Stimulated activated CD4-positive, alpha-beta T cell treated with anti-CD3 and anti-CD28 coated beads, Interleukin-2, amount 100 ng/mL, for 4 hours (primary cell): ENCODE data around the gene PSEN1.
"Not testable (repeated sequence)": the region's sequence is repeated elsewhere in the genome, so short reads cannot be mapped to it uniquely, and the experiment has no call there.

Source experiments
- DNase-seq: peaks from one replicate; pipeline ENCODE4 v3.0.0-alpha.2; 2020; ENCODE audit warnings: low read depth

The PSEN1 gene

GRCh38 chr14:73167727-73168126, 31.4 kb downstream of the PSEN1 start:
- no peak for DNase-seq

- DNase-seq, result no peak
These were observed 32.0 kb downstream of the PSEN1 start for GRCh38 chr14:73168274-73168673.

- DNase-seq, result no peak
These were observed 32.4 kb downstream of the PSEN1 start for GRCh38 chr14:73168691-73169090.

GRCh38 chr14:73169855-73170254, 33.5 kb downstream of the PSEN1 start:
- not testable (repeated sequence) for DNase-seq

- no peak for DNase-seq
These were observed 34.4 kb downstream of the PSEN1 start for GRCh38 chr14:73170686-73171085.

- no peak for DNase-seq
These were observed 36.2 kb downstream of the PSEN1 start for GRCh38 chr14:73172500-73172899.

GRCh38 chr14:73173092-73173735, 36.9 kb downstream of the PSEN1 start:
- no peak for DNase-seq

GRCh38 chr14:73176685-73177084, 40.4 kb downstream of the PSEN1 start:
- DNase-seq, result no peak

- no peak for DNase-seq
These were observed 44.1 kb downstream of the PSEN1 start for GRCh38 chr14:73180385-73180805.

- DNase-seq, result not testable (repeated sequence)
These were observed 44.7 kb downstream of the PSEN1 start for GRCh38 chr14:73180969-73181368.

- DNase-seq, result no peak
These were observed 52.2 kb downstream of the PSEN1 start for GRCh38 chr14:73188501-73188911.

- no peak for DNase-seq
These were observed 53.3 kb downstream of the PSEN1 start for GRCh38 chr14:73189651-73190050.

- DNase-seq, result no peak
These were observed 55.1 kb downstream of the PSEN1 start for GRCh38 chr14:73191441-73191840.

- DNase-seq, result not testable (repeated sequence)
These were observed 58.0 kb downstream of the PSEN1 start for GRCh38 chr14:73194306-73194705.

GRCh38 chr14:73198253-73198652, 61.9 kb downstream of the PSEN1 start:
- no peak for DNase-seq

- DNase-seq, result no peak
These were observed 67.2 kb downstream of the PSEN1 start for GRCh38 chr14:73203527-73203926.

GRCh38 chr14:73207615-73208014, 71.3 kb downstream of the PSEN1 start:
- DNase-seq, result no peak

- no peak for DNase-seq
These were observed 72.1 kb downstream of the PSEN1 start for GRCh38 chr14:73208390-73208789.

- DNase-seq, result no peak
These were observed 72.5 kb downstream of the PSEN1 start for GRCh38 chr14:73208846-73209245.

GRCh38 chr14:73209953-73210352, 73.6 kb downstream of the PSEN1 start:
- DNase-seq, result no peak

GRCh38 chr14:73211251-73212040, 75.1 kb downstream of the PSEN1 start:
- DNase-seq, result no peak

GRCh38 chr14:73216030-73216429, 79.7 kb downstream of the PSEN1 start:
- DNase-seq, result no peak

GRCh38 chr14:73217411-73217810, 81.1 kb downstream of the PSEN1 start:
- no peak for DNase-seq

- no peak for DNase-seq
These were observed 83.8 kb downstream of the PSEN1 start for GRCh38 chr14:73220061-73220460.
